Dermis blood vessel endothelial cell (primary cell): ENCODE measurements around the gene ADAMTS10. TPM values are rescaled to one million over a fixed set of nuclear protein-coding genes. Genes with fewer than 3 reads are reported as not detected.
"Not testable (repeated sequence)": the region's sequence is repeated elsewhere in the genome, so short reads cannot be mapped to it uniquely, and the experiment has no call there.

Experiments used
- DNase-seq: peaks from one replicate; pipeline ENCODE4 v3.0.0; 2010
- total RNA-seq: library from RNA; depleted of rRNA; stranded (reverse); fragments of >200 nt; gene quantifications from 2 replicates; pipeline ENCODE4 v1.2.3, GENCODE V29; 2014

The ADAMTS10 gene
- total RNA-seq, 1 donor from 2014 or later, result 13.8 TPM

DNA sequence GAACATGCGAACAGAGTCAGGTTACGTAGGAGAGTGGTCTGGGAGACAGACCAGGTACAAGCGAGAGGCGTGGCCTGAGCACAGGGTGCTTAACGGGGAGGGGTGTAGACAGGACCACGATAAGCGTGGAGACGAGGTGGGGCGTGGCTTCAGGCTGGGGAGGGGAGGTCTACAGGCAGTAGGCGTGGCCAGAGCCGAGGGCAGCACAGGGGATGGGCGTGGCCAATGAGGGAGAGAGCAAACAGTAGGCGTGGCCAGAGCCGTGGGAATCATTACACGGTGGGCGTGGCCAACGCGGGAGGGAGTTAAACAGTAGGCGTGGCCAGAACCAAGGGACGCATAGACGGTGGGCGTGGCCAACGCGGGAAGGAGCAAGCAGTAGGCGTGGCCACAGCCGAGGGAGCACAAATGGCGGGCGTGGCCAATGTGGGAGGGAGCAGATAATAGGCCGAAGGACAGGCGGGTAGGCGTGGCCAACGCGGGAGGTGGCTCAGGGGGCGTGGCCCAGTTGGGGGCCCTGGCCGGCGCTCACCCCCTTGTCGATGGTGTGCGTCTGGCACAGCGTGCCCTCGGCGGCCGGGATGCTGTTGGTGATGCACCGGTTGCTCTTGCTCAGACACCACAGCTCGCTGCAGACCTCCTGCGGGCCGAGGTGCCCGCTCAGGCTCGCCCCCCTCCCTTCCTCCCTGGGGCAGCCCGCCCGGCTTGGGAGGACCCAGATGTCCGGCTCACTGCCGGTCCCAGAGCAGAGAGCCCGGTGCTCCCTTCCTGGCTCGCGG is 18.1 kb downstream of the ADAMTS10 start:
- peak; percentile 89 for DNase-seq

DNA sequence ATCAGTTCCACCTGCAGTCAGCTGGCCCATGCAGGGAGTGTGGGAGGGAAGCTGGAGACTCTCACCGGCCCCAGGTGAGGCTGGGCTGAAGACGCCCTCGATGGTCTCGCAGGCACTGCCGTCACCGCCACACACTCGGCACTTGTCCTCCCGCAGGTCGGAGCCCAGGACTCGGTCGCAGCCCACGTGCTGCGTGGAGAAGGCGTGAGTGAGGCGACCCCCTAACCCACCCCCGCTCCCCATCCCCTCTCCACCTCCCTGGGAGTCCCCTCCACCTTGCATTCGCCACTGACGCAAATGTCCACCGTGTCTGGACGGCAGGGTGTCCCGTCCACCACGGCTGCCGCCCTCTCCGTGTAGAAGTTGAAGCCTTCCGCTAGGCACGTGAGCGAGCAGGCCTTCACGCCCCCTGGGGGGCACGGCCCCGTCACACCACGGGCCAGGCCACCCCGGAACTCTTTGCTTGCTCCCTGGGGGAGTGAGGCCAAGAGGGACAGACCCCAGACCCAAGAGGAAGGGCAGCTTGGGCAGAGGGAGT is 21.3 kb downstream of the ADAMTS10 start:
- no peak for DNase-seq

DNA sequence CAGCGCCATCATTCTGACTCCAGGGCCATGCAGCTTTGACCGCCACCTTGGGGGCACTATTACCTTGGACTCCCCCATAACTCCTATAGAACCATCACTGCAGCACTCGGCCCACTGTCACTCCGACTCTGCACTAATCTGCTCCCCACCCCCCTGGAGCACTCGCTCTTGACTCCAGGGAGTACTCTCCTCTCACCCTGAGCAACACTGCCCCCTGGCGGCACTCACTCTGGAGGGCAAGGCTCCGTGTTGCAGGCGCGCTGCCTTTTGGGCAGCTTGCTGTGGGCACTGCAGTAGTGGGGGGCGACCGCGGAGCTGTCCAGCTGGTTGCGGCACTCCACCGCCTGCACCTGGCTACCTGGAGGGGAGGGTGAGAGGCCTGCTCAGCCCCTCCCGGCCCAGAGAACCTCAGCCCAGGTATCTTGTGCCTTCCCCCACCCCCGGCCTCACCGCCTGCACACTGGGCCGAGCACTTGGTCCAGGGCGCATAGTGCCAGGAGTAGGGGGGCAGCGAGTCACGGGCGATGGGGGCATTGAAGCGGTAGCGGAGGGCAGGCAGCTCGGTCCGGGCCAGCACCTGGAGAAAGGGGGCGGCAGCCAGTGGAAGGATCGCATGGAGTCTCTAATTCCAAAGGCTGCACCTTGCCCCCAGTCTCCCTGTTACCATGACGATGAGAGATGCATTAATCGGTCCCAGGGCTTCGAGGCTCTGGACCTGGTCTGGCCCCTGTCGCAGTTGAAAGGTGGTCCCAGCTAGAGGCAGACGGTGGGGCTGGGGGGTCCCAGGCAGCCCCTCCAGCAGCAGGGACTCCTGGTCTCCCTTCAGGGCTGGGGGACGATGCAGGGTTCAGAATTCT is 24.4 kb downstream of the ADAMTS10 start:
- peak; percentile 59 for DNase-seq

DNA sequence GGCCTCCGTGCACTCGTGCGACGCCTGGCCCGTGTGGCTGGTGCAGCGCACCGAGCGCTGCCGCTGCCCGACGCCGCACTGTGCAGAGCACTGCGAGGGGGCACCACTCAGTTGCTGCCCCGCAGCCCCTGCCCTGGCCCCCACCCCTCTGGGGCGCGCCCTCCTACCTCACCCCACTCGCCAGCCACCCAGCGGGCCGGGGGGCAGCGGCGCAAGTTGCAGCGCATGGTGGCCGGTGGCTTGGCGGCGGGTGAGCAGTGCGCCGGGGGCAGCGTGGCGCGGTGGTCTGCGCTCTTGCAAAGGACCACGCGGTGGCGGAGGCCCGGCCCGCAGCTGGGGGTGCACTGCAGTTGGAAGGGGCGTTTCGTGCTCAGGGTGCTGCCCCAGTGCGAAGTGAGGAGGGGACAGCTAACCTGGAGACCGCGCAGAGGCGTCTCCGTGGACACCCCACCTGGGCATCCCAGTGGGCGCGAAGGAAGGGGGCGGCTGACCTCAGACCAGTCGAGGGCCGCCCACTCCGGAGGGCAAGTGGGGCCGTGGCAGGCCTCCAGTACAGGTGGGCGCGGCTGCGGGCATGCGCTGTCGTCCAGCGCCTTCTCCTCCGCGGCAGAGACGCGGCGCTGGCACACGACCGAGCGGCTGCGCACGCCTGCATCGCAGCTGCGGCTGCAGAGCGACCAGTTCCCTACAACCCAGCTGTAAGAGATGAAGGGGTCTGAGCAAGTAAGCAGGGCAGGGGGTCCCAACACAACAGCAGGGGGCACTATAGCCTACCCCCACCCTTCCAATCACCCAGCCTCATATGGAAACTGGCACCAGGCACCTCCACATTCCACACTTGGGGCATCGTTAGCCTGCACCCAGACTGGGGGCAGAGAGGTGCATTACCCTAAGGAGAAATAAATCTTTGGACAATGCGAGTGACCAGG is 25.3 kb downstream of the ADAMTS10 start:
- no peak for DNase-seq

DNA sequence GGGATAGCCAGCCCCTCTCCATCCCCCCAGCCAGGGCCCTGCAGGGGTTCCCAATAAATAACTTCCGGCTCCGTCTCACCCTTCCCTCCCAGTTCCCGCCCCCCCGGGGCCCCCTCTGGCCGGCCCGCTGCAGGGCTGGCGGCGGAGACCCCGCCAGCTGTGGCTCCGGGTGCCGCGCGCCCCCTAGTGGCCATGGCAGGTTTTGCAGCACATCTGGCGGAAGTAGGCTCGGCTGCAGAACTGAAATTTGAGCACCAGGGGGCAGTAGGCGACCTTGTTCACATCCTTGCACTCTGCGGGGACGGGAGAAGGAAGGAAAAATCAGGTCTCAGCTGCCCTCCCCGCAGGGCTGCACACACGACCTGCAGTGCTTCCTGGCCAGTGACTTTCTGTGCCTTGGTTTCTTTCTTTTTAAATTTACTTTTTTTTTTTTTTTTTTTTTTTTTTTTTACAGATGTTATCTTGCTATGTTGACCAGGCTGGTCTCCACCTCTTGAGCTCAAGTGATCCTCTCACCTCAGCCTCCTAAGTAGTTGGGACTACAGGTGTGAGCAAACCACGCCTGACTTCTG is 29.7 kb downstream of the ADAMTS10 start:
- DNase-seq, result peak; percentile 78

DNA sequence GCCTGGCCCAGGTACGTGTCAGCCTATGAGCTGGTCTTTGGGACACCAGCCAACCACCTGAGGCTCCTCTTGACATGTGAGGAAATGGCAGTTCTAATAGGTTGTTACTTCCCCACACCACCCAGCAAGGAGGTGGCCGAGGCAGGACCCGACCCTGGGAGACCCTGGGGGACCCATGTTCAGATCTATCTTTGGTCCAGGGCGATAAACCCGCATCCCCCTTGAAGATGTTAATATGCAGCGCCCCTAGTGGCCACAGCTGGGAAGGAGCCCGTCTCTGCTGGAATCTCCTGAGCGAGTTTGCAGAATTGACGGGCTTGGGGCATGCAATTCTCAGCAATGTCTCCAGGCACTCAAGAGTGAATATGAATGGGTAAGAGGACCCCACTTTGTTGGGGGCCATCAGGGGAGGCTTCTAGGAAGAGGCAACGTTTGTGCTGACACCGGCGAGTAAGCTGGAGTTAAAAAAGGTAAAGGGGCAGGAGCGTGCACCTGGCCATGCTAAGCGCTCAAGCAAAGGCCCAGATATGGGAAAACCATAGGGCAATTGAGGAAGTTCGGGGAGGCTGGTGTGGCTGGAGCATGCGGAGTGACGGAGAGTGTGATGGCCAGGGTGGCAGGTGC is 31.8 kb downstream of the ADAMTS10 start:
- DNase-seq, result peak; percentile 80

DNA sequence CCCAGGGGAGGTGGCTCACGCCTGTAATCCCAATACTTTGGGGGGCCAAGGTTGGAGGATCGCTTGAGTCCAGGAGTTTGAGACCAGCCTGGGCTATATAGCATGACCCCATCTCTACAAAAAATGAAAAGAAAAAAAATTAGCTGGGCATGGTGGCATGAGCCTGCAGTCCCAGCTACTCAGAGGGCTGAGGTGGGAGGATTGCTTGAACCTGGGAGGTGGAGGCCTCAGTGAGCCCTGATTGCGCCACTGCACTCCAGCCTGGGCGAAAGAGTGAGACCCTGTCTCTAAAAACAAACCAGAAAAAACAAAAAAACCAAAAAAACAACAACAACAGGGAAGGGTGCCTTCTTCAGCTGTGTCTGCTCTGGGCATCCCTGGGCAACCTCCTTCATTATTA is 32.8 kb downstream of the ADAMTS10 start:
- no peak for DNase-seq

DNA sequence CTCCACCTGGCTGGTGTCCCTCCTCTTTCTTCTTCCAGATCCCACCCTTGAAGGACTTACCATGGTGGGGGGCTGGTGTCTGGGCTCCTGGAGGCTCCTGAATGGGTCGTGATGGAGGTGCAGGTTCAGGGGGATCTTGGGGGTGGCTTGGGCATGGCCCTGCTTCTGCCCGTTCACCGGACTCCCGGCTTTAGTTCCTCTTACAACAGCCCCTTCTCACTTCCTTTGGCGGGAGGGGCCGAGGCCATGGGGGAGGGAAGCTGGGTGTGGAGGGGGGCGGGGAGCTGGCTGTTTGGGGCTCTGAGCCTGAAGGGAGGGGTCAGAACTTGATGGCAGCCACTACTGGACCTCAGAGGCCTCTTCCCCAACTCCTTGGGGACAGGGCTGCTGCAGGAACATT is 33.3 kb downstream of the ADAMTS10 start, which contains the start of gene MYO1F:
TSS of gene MYO1F (minus strand) at position 196 of the 400 bp plus-strand sequence. CDS start at position 63, 133 bp downstream.
- DNase-seq, result no peak

DNA sequence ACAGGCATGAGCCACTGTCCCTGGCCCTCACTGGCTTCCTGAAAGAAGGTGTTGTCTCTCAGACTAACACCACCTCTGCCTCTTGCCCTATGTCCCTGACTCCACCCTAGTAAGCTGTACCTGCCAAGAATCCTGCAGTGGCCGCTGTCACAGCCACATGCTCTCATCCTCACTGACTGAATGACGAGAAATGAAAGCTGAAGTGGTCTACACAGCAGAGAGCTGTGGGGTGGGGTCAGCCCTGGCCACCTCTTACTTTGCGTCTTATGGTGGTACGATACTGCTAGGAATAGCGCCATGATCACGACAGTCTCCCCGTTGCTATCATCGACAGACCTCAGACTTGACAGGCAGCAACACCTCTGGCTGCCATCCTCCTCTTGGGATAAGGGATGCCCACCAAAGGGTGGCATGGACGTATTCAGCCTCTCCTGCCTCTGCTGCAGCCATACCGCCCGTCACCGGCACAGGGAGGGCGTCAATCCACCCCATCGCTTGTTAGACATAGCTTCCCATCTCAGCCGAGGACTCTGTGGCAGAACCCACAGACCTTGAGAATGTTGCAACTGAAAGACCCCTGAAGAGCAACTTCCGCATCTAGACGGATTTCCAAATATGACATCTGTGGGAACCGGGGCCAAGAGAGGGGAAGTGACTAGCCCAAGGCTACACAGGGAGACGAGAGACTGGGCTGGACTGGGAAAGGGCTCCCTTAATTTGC is 34.1 kb downstream of the ADAMTS10 start:
- DNase-seq, result no peak

DNA sequence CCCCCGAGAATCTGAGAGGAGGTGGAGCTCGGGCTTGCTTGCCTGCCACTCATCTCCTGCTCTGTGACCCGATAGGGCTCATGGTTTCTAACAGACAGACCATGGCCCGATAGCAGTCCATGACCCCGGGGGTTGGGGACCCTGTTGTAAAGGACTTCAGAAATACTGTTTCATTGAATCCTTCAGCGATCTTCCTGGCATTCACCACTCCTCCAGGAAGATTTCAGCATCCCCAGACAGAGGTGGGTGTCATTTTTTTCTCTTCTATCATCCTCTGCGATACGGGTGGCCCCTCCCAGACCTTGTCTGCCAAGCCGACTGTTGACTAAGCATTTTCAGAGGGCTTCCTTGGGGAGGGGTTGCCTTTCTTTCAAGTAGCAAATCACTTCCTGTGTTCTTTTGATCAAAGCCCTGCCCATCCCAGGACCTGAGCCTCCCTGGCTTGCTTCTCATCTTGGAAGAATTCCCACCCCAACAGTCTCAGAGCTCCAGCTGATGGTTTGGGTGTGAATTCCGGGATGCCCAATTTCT is 35.0 kb downstream of the ADAMTS10 start:
- DNase-seq, result no peak

DNA sequence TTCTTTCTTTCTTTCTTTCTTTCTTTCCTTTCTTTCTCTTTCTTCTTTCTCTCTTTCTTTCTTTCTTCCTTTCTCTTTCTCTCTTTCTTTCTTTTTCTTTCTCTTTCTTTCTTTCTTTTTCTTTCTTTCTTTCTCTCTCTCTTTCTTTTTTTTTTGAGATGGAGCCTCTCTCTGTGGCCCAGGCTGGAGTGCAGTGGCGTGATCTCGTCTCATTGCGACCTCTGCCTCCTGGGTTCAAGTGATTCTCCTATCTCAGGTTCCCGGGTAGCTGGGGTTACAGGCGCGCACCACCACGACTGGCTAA is 35.9 kb downstream of the ADAMTS10 start:
- not testable (repeated sequence) for DNase-seq

DNA sequence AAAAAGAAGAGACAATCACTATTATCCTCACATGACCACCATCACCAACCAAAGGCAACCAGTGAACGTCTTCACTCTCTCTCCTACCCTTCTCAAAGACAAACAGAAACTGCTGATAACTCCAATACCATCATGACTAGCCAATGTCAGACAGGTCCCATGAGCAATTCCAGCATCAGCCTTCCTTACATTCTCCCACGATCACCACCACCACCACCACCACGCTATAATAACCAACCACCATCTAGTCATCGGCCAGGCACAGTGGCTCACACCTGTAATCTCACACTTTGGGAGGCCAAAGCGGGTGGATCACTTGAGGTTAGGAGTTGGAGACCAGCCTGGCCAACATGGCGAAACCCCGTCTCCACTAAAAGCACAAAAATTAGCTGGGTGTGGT is 37.2 kb downstream of the ADAMTS10 start:
- no peak for DNase-seq

DNA sequence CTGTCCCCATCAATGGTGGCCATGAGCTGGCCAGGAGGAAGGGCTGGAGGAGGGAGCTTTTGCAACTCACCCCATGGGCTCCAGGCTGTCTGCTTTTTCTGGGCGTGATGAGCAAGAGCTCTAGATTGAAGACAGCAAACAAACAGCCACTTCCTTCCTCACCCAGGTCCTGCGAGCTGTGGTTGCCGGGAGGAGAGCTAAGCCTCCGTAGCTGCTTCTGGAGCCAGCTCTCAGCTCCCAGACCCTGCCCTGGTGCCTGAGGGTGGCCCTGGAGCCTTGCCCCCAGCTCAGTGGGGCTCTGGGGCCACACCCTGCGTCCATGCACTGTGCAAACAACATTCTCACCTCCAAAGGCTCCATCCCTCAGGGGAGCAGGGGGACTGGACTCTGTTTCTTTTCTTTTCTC is 39.5 kb downstream of the ADAMTS10 start:
- DNase-seq, result no peak

DNA sequence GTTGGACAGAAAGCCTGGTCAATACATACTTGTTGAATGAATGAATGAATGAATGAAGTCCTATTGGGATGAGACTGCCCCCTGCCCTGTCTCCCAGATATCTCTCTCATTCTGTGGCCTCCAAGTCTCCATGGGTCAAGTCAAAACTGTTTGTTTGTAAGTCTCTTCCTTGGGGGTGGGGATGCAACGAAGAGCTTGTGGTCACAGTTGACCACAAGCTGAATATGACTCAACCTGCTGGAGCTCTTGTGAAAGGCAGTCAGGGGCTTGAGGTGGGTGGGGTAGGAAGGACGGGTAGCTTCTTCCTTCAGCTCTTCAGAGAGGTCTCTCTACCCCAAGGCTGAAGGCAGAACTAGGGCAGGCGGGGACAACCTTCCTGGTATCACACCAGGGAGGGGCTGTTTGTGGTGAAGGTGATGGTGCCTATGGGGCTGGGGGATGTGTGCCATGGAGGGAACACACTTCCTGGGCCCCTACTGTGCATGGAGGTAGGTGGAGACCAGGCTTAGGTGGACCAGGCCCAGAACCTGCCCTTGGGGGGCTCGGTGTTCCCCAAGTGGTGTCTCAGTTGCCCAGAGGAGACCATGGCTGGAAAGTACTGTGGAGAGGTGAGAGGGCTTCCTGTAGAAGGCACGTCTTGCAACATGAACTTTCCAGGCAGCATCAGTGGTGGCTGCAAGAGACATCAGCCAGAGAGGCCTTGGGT is 41.3 kb downstream of the ADAMTS10 start:
- DNase-seq, result no peak

DNA sequence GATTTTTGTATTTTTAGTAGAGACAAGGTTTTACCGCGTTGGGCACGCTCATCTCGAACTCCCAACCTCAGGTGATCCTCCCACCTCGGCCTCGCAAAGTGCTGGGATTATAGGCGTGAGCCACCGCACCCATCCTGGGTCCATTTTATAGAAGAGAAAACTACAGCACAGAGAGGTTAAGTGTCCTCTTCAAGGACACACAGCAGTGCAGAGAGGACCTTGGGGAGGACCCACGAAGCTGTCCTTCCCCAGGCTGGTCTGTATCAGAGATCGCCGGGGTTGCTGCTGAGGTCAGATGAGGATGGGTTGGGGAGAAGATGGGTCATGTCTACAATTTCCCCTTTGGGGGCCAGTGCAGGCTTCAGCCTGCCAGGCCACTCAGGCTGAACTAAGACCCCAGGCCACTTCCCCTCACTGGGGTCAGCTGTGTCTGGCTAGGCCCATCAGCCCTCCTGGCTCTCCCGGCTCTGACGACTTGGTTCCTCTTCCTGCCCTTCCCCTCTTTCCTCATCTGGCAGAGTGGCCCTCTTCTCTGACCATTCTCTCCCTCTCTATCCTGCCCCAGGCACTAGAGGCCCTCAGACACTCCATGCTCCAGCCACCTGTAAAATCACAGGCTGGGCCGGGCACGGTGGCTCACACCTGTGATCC is 42.9 kb downstream of the ADAMTS10 start:
- no peak for DNase-seq

DNA sequence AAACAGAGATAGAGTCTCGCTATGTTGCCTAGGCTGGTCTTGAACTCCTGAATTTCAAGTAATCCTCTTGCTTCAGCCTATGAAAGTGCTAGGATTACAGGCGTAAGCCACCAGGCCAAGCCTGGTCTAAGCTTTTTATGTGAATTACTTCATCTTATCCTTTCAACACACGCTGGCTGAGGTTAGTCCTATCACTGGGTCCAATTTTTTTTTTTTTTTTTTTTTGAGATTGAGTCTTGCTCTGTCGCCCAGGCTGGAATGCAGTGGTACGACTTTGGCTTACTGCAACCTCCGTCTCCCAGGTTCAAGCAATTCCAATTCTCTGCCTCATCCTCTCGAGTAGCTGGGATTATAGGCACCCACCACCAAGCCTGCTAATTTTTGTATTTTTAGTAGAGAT is 43.7 kb downstream of the ADAMTS10 start:
- DNase-seq, result no peak

DNA sequence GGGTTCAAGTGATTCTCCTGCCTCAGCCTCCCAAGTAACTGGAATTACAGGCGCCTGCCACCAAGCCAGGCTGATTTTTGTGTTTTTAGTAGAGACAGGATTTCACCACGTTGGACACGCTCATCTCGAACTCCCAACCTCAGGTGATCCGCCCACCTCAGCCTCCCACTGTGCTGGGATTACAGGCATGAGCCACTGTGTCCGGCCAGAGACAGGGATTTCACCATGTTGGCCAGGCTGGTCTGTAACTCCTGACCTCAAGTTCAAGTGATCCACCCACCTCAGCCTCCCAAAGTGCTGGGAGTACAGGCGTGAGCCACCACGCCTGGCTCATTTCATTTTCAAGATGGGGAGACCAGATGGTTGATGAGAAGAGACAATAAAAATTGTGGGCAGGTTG is 45.6 kb downstream of the ADAMTS10 start:
- not testable (repeated sequence) for DNase-seq

DNA sequence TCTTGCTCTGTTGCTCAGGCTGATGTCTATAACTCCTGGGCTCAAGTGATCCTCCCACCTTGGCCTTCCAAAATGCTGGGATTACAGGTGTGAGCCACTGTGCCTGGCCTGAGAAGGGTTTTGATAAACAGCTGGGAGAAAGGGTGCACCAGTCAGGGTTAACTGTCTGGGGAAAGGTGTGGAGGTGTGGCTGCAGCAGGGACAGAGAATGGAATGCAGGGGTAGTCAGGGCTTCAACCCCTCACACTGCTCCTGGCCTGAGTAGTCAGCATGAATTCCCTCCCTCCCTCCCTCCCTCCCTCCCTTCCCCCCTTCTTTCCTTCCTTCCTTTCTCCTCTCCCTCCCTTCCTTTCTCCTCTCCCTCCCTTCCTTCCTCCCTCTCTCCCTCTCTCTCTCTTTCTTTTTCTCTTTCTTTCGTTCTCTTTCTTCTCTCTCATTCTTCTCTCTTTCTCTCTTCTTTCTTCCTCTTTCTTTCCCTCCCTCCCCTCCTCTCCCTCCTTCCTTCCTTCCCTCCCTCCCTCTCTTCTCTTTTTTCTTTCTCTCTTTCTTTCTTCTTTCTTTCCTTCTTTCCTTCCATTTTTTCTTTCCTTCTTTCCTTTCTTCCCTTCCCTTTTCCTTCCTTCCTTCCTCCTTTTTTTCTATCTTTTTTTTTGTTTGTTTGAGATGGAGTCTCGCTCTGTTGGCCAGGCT is 49.3 kb downstream of the ADAMTS10 start:
- no peak for DNase-seq

DNA sequence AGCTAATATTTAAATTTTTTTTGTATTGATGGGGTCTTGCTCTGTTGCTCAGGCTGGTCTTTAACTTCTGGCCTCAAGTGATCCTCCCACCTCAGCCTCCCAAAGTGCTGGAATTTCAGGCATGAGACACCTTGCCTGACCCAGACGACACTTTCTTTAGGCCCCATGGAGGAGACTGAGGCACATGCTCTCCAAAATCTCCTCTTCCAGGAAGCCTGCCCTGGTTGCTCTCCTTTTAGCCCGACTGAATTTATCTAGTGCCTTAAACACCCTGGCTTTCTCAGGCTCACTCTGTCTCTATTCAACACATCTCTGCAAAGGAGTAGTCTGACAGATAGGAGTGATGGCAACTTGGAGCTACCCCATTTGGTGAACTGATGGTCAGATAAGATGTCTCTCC is 52.2 kb downstream of the ADAMTS10 start:
- no peak for DNase-seq
